OCI-LY7 (cell line): ENCODE measurements around the gene KRTAP6-3. TPM values are rescaled to one million over a fixed set of nuclear protein-coding genes. Genes with fewer than 3 reads are reported as not detected.

Source experiments
- BruUV-seq: library from RNA; stranded (reverse); fragments of 400-500 nt; replicated peaks from 2 replicates; lab custom pipeline; 2021; lab: Mats Ljungman, UMichigan
- CTCF ChIA-PET: fragments of 300-600 bp; sonication (Branson Sonifier 250); formaldehyde crosslinking; loops from one replicate; lab custom pipeline; 2022; ENCODE audit warnings: antibody characterized with exemption; ENCODE audit not compliant: unreplicated experiment; lab: Charles Lee
- POLR2A ChIA-PET: fragments of 300-600 bp; sonication (Branson Sonifier 250); formaldehyde crosslinking; loops from one replicate; lab custom pipeline; 2022; ENCODE audit warnings: antibody characterized with exemption; lab: Charles Lee
- DNase-seq: peaks from one replicate; pipeline ENCODE4 v3.0.0-alpha.2; 2015; ENCODE audit warnings: low spot score
- H2AFZ ChIP-seq: fragments of 200-600 bp; sonication (generic), shearing (Covaris generic); 2 replicates; pipeline ENCODE4 v1.6.1; 2014; ENCODE audit warnings: mild to moderate bottlenecking, antibody characterized with exemption, low read length, moderate library complexity
- H3K27ac ChIP-seq: fragments of 200-600 bp; sonication (generic); 2 replicates; pipeline ENCODE4 v1.5.1; 2014; ENCODE audit warnings: mixed run types, low read depth, mild to moderate bottlenecking, moderate library complexity, low read length, inconsistent platforms; ENCODE audit not compliant: poor library complexity, severe bottlenecking
- H3K36me3 ChIP-seq: fragments of 200-600 bp; sonication (generic); 2 replicates; pipeline ENCODE4 v1.6.1; 2014; ENCODE audit warnings: mild to moderate bottlenecking, antibody characterized with exemption, low read length, moderate library complexity, mixed read lengths; ENCODE audit not compliant: insufficient read depth
- H3K4me1 ChIP-seq: fragments of 200-600 bp; sonication (generic); 2 replicates; pipeline ENCODE4 v1.5.1; 2014; ENCODE audit warnings: mild to moderate bottlenecking, low read length; ENCODE audit not compliant: insufficient read depth, poor library complexity, severe bottlenecking
- H3K4me2 ChIP-seq: fragments of 200-600 bp; sonication (generic); 2 replicates; pipeline ENCODE4 v1.6.1; 2014; ENCODE audit warnings: mild to moderate bottlenecking, low read length
- H3K4me3 ChIP-seq: fragments of 200-600 bp; sonication (generic); 2 replicates; pipeline ENCODE4 v1.5.1; 2014; ENCODE audit warnings: mild to moderate bottlenecking, low read depth, low read length; ENCODE audit not compliant: poor library complexity, severe bottlenecking
- H3K79me2 ChIP-seq: fragments of 200-600 bp; sonication (generic); 2 replicates; pipeline ENCODE4 v1.6.1; 2016; ENCODE audit warnings: low read depth, mild to moderate bottlenecking, low read length, moderate library complexity, mixed read lengths; ENCODE audit not compliant: insufficient read depth
- H3K9me2 ChIP-seq: fragments of 200-600 bp; sonication (generic); 2 replicates; pipeline ENCODE4 v1.6.1; 2016; ENCODE audit warnings: mild to moderate bottlenecking, low read length, mixed read lengths; ENCODE audit not compliant: insufficient read depth
- H3K9me3 ChIP-seq: fragments of 200-600 bp; sonication (generic); 2 replicates; pipeline ENCODE4 v1.6.1; 2014; ENCODE audit warnings: mild to moderate bottlenecking, mixed run types, low read length, mixed read lengths
- H4K20me1 ChIP-seq: fragments of 200-600 bp; sonication (generic); 2 replicates; pipeline ENCODE4 v1.6.1; 2014; ENCODE audit warnings: mild to moderate bottlenecking, antibody characterized with exemption, low read length, moderate library complexity, mixed read lengths; ENCODE audit not compliant: insufficient read depth
- CTCF ChIP-seq: fragments of 200-600 bp; sonication (generic); conservative IDR thresholded peaks from 2 replicates; pipeline ENCODE4 v1.5.1; 2014; ENCODE audit warnings: mild to moderate bottlenecking, antibody characterized with exemption, low read length, moderate library complexity, mixed read lengths
- EZH2phosphoT487 ChIP-seq: fragments of 200-600 bp; sonication (generic); IDR thresholded peaks from 2 replicates; pipeline ENCODE4 v1.6.1; 2018; ENCODE audit warnings: low read depth, borderline replicate concordance, mild to moderate bottlenecking, mixed run types, antibody characterized with exemption, low read length, moderate library complexity, mixed read lengths
- intact Hi-C: fragments of 100-400 bp; cut with micrococcal nuclease; formaldehyde crosslinking; loops from one replicate; pipeline ENCODE4 v1.10.0; 2022; ENCODE audit not compliant: unreplicated experiment
- total RNA-seq, 2 experiments: library from RNA; depleted of rRNA in 1 of 2; stranded (reverse); fragments of >200 nt in 1 of 2; shearing (Covaris generic) in 1 of 2; gene quantifications; 2 replicates each; pipeline ENCODE4 v1.2.3, GENCODE V29; 2014 to 2022

Gene KRTAP6-3
- total RNA-seq, 2 experiments from 2014 or later: not detected

GRCh38 chr21:30582870-30583269, 9.4 kb upstream of the KRTAP6-3 start:
- Histone ChIP-seq H4K20me1 (no peaks in the 10 kb centered on the region), H3K4me1 (no peaks in the 10 kb centered on the region), H3K36me3 (no peaks in the 10 kb centered on the region), H3K79me2 (no peaks in the 10 kb centered on the region), H3K4me2 (no peak overlapping the region), H2AFZ (no peak overlapping the region), H3K27ac (no peak overlapping the region), H3K4me3 (no peak overlapping the region), H3K9me3 (no peaks in the 10 kb centered on the region), H3K9me2 (no peaks in the 10 kb centered on the region)
- intact Hi-C loops: no loop called here
- DNase-seq: no peak
- ChIA-PET CTCF (no interaction called here), POLR2A (interaction anchor here (1.1 kb wide), 1 partner anchor 187 kb away, joined by 4 read pairs; no protein-coding TSS in a partner anchor)
- BruUV-seq: no TSS peak
- TF ChIP-seq EZH2phosphoT487 (no peak), CTCF (no peak)

- Histone ChIP-seq H3K79me2 (no peaks in the 10 kb centered on the region), H3K9me3 (no peaks in the 10 kb centered on the region), H4K20me1 (no peaks in the 10 kb centered on the region), H3K27ac (no peak within 1 kb of the TSS), H3K36me3 (no peaks in the 10 kb centered on the region), H3K9me2 (no peaks in the 10 kb centered on the region), H3K4me1 (no peaks in the 10 kb centered on the region), H2AFZ (no peak within 1 kb of the TSS), H3K4me2 (no peak within 1 kb of the TSS), H3K4me3 (no peak within 1 kb of the TSS)
- no peak for DNase-seq
- POLR2A ChIA-PET: interaction anchor here (0.9 kb wide), 1 partner anchor 11 kb away, joined by 3 read pairs; the partner anchor contains the start of gene KRTAP22-1
- intact Hi-C loops: no loop called here
- BruUV-seq: no TSS peak
- TF ChIP-seq CTCF: no peak
- TF ChIP-seq EZH2phosphoT487: no peak
- CTCF ChIA-PET: no interaction called here
Measured at GRCh38 chr21:30590297-30590696, 1.9 kb upstream of the KRTAP6-3 start, which contains the start of gene KRTAP22-2. TSS of gene KRTAP22-2 (minus strand) at chr21:30590397.

GRCh38 chr21:30598802-30599201, 6.6 kb downstream of the KRTAP6-3 start, which contains the start of gene KRTAP6-2:
TSS of gene KRTAP6-2 (minus strand) at chr21:30598902. CDS start at chr21:30598874, 28 bp downstream.
- no TSS peak for BruUV-seq
- Histone ChIP-seq H3K9me2 (no peaks in the 10 kb centered on the region), H3K79me2 (no peaks in the 10 kb centered on the region), H3K4me1 (no peaks in the 10 kb centered on the region), H2AFZ (no peak within 1 kb of the TSS), H3K36me3 (no peaks in the 10 kb centered on the region), H3K4me3 (no peak within 1 kb of the TSS), H3K9me3 (peaks cover 18% of the 10 kb centered on the region; the same call in 1 of the 2 replicates), H3K4me2 (no peak within 1 kb of the TSS), H4K20me1 (no peaks in the 10 kb centered on the region), H3K27ac (no peak within 1 kb of the TSS)
- CTCF ChIA-PET: no interaction called here
- no peak for DNase-seq
- POLR2A ChIA-PET: no interaction called here
- no peak for TF ChIP-seq EZH2phosphoT487
- TF ChIP-seq CTCF: no peak
- intact Hi-C loops: no loop called here
